HG03575 (cell line): ENCODE data around the gene AMMECR1L.
"Not testable (repeated sequence)": the region's sequence is repeated elsewhere in the genome, so short reads cannot be mapped to it uniquely, and the experiment has no call there.

Experiments used
- ATAC-seq: cut with Tn5 transposase; IDR thresholded peaks from one replicate; pipeline ENCODE4 v1.9.1; 2021; ENCODE audit not compliant: unreplicated experiment, insufficient number of reproducible peaks, low FRiP score; ENCODE audit errors: extremely low read depth

AMMECR1L gene

DNA sequence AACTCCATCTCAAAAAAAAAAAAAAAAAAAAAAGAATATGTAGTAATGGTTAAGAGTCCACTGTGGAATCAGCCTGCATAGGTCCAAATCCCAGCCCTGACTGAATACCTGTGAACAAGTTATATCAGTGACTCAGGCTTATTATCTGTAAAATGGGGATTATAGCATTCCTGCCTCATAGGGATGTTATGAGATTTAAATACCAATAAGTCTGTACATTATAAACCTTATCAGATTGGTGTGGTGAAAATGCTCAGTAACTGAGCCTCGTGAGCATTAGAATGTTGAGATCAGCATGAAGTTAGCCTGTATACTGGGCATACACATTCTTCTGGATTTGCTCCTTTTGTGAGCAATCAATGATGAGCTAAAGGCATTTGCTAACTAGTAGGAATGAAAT, 3.0 kb upstream of the AMMECR1L start:
- no peak for ATAC-seq

DNA sequence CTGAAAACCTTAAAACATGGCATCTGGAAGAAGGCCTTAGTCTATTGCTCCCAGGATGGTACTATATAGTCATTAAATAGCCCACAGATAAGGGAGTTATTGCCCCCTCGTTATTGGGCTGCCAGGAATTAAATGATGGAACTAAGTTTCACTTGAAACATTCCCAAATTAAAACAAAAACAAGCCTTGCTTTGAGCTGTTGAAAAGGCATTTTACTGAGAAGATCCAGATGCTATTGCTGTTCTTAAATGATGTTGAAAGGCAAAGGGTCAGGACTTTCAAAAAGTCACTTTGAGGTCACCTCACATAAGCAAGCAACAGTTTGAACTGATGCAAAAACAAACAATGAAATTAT, 2.0 kb upstream of the AMMECR1L start:
- ATAC-seq = no peak

DNA sequence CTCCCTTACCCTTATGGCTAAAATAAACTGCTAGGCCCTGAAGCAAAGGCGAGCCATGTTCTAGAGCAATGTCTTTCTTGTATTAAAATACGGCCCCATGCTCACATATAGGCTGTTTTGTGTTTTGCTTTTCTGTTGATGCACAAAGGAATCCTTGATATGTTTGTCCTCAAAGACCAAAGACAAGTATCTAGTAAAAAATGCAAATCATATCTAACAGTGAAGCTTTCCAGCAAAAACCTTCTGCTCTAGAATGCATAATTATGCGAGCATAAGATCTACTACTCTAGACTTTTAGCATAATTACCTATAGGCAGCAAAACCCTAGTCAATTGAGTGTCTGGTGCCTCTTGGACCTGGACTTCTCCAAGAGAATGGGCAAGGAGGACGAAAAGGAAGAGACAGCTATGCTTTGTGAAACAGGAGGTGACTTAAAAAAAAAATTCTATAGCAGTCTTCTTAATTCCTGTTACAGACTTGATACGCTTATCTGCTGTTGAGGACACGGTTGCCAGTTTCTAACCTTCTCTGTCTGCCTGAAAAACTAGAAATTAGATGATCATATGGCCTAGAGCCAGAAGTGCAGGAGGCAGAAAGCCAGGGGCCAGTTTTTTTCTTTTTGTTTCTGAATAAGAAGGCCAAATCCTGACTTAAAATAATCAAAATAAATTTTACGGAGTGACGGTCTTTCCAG, 1.5 kb upstream of the AMMECR1L start:
- ATAC-seq = no peak

DNA sequence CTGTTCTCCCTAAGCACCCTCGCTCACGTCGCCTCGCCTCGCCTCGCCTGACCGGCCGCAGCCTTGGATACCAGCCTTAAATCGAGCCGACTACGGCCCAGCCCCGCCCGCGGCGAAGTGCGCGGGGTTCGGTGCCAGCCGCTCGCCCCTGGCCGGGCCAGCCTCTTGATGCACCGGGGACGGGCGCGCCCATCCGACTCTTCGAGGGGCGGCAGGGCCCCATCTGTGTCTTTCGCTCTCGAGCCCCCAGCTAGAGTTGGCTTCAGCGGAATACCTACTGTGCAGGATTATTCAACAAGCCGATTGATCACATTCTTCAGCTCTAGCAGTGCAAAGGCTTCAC, 808 bp upstream of the AMMECR1L start:
- peak; percentile 7 for ATAC-seq

DNA sequence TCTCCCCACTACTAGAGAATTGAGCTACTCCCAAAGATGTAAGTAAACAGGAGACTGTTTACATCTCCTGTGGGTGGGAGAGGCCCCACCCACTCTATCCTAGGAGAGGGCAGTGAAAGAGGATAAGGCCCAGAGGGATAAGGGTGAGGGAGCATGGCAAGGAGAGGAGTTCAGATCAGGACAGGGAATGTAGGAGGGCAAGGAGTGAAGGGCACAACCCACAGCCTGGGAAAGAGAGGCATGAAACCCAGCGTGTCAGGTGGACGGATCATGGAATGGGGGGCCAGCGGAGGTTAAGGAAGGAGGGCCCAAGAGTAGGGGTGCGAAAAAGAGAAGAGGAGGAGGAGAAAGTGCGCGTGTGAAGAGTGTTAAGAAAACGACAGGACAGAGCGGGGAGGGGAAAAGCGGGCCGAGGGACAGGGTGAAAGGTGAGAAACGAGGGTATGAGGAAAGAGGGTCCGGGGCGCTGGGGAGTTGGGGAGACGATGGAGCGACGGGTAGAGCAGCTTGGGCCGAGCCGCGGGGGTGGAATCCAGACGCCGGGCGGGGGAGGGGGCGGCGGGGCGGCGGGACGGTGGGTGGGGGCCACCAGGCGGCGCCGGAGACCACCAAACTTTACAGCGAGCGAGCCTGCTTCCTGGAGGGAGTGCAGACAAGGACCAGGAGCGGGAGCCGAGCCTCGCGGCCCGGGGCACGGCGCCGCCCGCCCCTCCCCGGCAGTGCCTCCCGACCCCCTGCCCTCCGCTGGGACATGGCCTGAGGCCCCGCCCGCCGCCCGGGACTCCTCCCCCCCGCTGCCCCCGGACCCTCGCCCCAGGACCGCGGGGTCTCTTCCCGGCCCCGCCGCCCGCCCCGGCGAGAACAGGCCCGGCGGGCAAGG, 655 bp downstream of the AMMECR1L start:
- ATAC-seq = not testable (repeated sequence)

DNA sequence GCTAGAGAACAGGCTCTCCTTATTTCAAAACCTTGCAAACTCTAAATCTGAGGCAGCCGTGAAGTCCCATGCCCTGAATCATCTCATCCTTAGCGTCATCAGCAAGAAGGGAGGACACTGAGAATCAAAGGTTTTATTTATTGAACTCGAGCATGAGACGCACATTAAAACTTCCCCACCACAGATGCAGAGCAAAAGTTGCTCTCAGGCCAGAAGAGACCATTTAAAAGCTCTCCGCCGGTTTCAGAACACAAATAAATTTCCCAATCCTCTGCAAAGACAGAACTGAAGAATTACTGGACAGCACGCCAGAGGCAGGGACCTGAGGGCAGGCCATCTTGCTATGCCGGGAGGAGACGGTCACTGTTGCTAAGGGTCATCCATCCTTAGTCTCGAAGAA, 1.3 kb downstream of the AMMECR1L start:
- ATAC-seq = no peak

DNA sequence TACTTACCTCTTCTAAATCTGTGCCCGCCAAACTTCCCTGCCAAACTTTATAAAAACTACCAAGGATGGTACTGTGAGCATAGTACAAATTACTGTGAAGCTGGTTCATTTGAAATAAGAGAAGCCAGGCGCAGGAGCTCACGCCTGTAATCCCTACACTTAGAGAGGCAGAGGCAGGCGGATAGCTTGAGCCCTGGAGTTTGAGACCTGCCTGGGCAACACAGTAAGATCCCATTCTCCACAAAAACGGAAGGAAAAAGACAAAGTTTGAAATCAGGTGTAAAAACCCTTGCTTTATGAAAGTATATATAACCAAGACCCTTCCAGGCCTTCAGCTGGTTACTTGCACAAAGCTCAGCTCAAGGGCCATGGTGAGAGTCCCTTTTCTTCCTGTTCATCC, 5.9 kb downstream of the AMMECR1L start:
- ATAC-seq = no peak

DNA sequence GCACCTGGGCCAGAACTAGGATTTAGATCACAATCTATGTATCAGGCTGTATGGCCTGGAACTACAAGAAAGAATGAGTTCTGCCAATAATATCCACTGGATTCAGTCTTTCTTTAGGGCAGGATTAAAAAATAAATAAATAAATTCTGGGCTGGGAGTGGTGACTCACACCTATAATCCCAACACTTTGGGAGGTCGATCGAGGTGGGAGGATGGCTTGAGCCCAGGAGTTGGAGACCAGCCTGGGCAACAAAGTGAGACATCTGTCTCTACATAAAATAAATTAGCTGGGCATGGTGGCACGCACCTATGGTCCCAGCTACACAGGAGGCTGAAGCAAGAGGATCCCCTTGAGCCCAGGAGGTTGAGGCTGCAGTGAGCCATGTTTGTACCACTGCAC, 8.1 kb downstream of the AMMECR1L start:
- ATAC-seq = no peak

DNA sequence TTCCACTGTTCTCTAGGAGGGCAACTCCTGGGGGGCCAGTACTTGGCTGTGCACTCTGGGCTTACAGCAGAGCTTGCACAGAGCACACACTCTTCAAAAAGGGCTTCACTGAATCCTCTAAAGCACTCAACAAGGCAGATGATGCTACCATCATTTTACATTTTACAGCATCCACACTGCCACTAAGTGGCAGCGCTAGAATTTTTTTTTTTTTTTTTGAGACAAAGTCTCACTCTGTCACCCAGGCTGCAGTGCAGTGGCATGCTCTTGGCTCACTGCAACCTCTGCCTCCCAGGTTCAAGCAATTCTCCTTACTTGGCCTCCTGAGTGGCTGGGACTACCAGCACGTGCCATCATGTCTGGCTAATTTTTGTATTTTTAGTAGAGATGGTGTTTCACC, 8.6 kb downstream of the AMMECR1L start:
- no peak for ATAC-seq

DNA sequence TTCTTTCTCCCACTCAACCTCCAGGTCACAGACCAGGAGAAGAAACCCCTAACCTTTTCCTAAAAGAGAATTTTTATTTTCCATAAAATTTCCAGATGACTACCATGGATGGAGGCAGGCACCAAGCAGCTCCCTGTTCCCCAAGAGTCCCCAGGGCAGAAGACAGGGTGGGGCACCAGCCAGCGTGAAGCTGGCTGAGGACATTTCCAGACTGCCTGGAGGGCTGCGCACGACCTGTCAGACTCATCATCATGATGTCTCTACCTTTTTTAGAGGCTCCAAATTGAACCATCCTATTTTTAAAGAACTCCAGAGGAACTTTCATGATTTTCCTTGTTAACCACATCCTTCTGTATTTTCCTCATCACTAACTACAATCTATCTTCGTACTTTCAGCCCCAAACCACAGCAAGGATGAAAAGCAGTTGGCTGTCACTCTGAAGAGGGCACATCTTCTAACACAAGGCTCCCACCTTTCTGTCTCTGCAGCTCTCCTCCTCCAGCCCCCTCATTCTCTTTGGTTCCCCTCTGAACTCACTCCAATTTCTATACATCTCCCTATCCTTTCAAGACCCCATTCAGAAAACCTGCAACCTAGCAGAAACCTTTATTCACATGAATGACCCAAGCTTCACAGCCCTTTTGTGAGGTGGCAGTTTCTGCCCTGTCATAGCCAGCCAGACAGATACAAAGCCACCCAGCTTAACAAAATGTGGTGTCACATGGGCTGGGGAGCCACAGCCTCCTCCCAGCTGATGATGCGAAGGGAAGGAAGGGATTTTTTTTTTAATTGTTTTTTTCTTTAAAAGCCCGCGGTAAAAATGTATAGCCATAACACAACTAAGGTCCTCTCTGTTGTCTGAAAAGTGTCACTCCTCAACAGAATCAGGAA, 11.1 kb downstream of the AMMECR1L start:
- no peak for ATAC-seq

DNA sequence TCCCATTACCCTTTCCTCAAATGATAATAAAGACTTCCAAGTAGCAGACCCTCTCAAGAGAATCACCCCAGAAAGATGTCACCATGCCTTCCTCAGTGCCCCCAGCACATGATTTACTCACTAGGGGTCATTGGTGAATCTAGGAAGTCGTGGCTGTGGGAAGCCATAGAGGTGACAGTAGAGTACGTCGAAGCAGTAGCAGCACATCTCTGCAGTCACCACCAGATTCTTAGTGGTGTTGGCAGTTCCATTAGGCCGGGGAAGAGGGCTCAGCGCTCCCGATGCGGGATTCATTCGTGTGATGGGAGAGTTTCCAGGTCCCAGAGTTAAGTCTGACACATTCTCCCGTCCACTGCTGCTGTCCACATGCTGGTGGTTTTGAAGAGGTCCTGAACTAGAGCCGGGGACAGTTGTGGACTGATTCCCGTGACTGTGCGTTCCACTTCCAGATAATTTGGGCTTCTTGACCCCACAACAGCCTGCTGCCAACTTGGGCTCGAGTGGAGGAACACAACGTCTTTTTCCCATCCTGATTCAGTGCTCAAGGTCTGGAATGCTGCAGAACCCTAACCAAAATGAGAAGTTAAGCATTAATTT, 12.0 kb downstream of the AMMECR1L start:
- no peak for ATAC-seq

DNA sequence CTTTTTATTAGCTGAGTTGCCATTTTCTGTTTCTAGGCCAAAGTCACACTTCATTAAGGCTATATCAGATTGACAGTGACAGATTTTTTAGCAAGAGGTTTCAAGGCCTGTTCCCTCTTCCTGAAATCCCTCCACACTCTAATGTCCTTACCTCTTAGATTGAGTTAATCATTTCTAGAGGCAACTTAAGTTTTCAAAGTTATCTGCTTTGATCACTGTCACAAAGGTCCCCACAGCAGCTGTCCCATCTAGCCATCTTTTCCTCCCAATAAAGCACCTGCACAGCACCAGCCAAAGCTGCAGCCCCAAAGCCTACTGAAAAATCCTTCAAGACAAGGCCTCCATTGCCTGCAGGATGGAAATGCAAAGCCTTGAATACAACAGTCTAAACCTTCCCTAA, 13.4 kb downstream of the AMMECR1L start:
- ATAC-seq = no peak

DNA sequence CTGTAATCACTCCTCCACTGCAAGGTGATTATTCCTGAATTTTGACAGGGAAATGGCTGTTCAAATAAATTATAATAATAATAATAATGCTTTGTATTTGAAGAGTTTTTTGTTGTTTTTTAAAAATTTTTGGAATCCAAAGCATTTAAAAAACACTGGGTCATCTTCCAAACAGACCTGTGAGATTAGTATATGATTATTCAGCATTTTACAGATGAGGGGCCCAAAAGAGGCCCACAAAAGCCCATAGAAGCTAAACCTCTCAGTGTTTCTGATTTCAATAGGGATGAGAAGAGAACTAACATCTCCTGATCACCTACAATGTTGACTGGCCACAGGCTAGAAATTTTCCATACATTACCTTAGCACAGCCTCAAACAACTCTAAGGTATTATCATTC, 19.8 kb downstream of the AMMECR1L start:
- ATAC-seq = no peak

DNA sequence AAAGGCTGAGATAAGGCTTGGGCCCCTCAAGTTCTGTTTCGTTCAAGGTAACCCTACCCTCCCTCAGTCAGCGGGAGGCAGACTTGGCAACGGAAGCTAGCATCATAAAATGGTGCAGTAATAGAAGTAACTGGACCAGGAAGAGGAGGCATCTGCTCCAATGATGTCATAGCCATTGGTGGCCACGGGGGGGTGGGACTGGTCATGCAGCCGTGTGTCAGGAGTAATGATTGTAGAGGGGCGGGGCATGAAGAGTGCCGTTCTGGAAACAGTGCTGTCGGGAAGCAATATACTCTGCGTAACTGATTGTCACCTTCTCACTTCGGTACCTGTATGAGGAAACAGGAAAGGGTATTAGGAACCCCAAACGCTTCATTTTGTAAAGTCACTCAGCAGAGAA, 20.9 kb downstream of the AMMECR1L start:
- no peak for ATAC-seq

DNA sequence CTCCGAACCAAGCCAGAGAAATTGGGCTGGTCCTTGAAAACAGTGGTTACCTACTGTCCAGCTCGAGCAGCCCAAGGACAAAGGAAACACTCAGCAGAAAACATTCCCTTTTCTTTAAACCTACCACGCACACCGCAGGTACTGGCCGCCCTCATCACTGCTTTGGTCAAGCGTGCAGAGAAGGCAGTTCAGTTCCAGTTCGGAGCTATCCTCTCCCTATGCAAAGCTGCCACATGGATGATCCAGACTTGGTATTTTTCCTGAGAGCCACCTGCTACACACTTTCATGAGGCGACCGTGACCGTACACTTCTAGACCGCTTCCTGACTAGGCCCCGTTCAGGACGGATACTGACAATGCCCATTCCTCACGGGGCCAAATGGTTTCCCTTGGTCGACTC, 23.5 kb downstream of the AMMECR1L start:
- no peak for ATAC-seq

DNA sequence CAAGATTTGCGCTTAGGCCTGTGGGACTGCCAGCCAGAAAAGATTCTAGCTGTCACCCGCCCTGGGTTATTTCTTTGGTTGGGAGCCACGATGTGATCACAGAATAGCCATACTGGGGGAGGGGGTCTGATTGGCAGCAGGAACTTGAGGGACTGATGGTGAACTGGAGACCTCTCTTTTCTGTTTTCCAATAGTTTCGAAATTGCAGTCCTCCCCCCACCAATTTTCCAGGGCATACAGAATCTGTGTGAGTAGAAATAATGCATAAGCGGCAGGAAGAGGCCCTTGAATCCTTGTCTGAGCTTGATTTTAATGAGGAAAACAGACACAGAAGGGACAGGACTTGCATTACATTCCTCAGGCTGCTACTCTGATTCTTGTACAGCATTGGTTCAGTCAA, 25.6 kb downstream of the AMMECR1L start:
- no peak for ATAC-seq

DNA sequence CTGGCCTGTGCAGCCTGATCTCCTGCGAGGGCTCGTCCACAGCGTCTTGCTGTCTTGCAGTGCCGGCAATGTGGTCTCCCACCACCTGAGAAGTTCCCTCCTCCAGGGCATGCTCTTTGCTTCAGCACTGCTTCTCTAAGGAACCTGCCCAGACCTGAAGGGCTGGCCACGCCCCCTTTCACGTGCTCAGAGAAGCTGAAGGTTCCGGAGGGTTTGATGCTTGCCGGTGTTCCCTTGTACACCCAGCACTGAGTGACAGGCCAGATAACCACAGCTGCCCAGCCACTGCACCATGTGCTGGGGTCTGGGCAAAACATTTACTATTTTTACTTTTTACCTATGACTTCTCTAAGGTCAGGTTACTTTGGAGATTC, 26.1 kb downstream of the AMMECR1L start:
- no peak for ATAC-seq

DNA sequence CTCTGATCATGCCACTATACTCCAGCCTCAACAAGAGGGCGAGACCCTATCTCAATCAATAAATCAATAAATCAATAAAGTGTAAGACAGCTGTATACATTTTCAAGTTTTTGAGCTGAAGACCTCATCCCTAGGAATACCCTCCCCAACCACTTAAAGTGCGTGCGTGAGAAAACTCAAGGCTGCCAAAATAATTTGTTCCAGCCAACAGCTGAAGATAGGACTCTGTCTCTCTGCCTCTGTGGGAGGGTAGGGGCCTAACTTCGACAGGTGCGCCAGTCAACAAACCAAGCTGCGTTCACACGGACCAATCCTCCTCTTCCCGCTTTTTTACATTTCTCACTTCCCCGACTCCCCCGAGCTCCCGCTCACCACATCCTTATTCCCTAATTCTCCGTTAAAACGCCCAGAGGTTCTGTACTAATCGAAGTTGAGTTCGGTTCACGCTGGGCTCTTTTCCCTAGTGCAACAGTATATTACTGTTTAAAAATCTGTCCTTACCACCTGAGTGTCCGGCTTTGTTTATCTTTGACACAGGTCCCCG, 28.4 kb downstream of the AMMECR1L start:
- no peak for ATAC-seq

DNA sequence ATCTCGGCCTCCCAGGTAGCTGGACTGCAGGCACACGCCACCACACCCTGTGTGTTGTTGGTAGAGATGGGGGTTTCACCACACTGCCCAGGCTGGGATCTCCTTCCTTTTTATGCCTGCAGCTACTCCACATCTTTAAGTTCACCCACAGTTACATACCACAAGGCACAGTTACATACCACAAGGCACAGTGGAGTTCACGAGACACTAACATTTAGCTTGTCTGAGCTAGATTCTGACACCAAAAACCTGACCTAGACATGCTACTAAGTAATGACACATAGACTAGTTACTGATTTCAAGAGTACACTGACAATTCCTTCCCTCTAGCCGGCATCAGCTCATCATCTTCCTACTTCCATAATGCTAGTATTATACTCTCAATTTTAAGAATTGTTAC, 32.1 kb downstream of the AMMECR1L start:
- ATAC-seq = no peak
